ENCODE data around the gene OSBPL5. TPM values are rescaled to one million over a fixed set of nuclear protein-coding genes. Genes with fewer than 3 reads are reported as not detected.

OSBPL5 gene
- total RNA-seq, 4 donors from 2014 or later: 14.1 to 67.6 (median 31.8) TPM

DNA sequence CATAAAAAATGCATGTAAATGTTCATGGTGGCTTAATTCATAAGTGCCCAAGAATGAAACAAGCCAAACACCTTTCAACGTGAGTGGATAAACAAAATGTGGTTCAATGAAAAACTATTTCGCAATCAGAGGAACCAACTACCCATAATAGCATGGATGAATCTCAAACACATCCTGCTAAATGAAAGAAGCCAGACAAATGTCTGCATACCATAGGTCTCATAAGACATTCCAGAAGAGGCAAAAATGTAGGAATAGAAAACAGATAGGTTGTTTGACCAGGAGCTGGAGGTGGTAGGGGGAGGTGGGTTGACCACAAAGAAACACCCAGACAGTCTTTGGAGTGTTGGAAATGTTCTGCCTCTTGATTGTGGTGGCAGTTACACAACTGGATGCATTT is 13.2 kb upstream of the OSBPL5 start:
- ATAC-seq (ENCODE audit: low FRiP score) (no peak), DNase-seq (ENCODE audit: low spot score) (no peak)
- TF ChIP-seq CTCF (IDR thresholded peaks at IDR 0.05): no peak

DNA sequence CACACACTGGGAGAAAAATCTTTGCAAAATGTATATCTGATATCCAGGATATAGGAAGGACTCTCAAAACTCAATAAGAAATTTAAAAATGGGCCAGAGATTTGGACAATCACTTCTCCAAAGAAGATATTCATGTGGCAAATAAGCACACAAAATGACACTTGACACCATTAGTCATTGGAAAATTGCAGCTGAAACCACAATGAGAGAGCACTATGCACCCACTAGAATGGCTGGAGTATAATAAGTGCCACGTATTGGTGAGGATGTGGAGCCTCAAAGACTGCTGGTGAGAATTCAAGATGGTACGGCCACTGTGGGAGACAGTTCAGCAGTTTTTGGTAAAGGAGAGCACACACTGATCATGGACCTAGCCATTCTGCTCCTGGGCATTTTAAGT is 12.8 kb upstream of the OSBPL5 start:
- no peak for ATAC-seq (ENCODE audit: low FRiP score)
- DNase-seq (ENCODE audit: low spot score): no peak
- no peak for TF ChIP-seq CTCF (IDR thresholded peaks at IDR 0.05)

DNA sequence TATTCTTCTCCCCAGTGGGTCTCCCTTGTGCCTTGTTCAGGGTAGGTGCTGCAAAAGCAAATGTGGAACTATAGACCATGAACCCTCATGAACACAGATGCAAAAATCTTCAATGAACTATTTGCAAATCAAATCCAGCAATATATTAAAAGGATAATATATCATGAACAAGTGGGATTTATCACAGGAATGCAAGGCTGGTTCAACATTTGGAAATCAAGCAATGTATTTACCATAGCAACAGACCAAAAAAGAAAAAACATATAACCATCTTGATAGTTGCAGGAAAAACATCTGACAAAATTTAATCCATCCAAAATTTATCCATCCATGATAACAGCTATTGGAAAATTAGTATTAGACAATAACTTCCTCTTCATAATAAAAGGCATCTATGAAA is 11.4 kb upstream of the OSBPL5 start:
- no peak for ATAC-seq (ENCODE audit: low FRiP score)
- TF ChIP-seq CTCF (IDR thresholded peaks at IDR 0.05): no peak

DNA sequence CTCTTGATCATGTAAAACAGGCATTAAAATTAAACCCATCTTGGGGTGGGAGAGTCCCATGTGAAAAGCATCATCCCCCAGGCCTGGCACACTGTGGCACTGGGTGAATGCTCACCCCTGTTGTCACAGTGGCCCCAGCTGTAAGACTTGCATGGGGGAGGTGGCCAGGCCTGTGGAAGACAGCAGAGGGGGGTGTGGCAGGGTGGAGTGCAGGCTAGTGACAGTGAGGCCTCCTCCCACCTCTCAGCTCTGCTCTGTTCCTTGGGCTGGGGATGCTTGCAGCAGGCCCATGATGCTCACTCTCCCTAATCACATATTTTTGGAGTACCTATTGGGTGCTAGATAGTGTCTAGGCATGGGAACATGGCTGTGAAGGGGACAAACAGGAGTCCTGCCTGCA is 10.1 kb upstream of the OSBPL5 start:
- TF ChIP-seq CTCF (IDR thresholded peaks at IDR 0.05): no peak
- no peak for ATAC-seq (ENCODE audit: low FRiP score)
- no peak for DNase-seq (ENCODE audit: low spot score)

More for the DNA sequence above, 11.4 kb upstream of the OSBPL5 start:
- no peak for DNase-seq (ENCODE audit: low spot score)

GRCh38 chr11:3174387-3174786 is 9.3 kb upstream of the OSBPL5 start:
- no peak for DNase-seq (ENCODE audit: low spot score)
- TF ChIP-seq CTCF (IDR thresholded peaks at IDR 0.05): no peak
- no peak for ATAC-seq (ENCODE audit: low FRiP score)

DNA sequence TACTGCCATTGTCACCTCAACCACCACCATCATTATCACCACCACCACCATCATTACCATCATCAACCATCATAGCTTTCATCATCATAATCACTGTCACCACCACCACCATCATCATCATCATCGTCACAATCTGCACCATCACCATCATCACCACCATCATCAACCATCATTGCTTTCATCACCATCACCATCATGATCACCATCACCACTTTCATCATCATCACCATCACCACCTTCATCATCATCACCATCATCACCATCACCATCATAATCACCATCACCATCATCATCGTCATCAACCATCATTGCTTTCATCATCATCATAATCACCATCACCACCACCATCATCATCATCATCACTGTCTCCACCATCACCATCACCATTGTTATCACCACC is 8.7 kb upstream of the OSBPL5 start:
- ATAC-seq (ENCODE audit: low FRiP score): no peak

More for the DNA sequence above, 8.7 kb upstream of the OSBPL5 start:
- no peak for DNase-seq (ENCODE audit: low spot score)
- TF ChIP-seq CTCF (IDR thresholded peaks at IDR 0.05): no peak

All from omental fat pad (tissue), 4 donors.